Measurements from ENCODE around the gene SLX4IP.

The SLX4IP gene

DNA sequence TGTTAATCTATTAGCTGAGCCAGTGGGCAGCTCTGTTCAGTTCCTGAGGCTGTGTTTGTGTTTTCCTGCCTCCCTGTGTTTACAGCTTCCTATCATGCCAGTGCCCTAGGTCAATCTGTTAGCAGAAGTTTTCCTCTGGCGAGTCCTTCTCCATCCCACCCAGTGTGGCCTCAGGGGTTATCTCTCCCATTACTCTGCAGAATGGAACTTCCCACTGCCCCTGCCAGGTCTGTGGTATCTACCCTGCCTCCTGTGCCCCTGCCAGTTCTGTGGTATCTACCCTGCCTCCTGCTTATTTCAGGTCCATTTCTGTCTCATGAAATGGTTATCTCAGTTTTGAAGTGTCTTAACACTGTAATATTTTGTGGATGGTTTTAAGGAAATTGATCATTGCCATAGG, 63.1 kb downstream of the SLX4IP start:
- no peak for DNase-seq

DNA sequence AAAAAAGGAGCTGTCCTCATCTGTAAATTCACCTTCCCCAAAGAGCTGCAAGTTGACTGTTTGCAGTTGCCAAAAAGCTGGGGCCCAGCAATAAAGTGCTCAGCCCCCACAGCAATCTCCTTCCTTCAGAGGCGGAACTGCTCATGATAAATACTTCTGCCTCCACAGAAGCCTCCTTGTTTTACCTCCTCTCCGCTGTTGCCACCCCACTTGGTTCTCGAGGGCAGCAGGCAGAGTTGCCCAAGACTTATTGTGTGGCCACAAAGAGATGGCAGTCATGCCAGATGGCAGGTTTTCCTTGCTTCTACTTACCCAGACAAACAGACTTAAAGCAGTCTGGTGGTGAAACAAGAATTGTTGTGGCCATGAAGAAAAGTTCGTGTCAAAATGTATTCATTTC, 66.3 kb downstream of the SLX4IP start:
- peak; percentile 62 for DNase-seq

DNA sequence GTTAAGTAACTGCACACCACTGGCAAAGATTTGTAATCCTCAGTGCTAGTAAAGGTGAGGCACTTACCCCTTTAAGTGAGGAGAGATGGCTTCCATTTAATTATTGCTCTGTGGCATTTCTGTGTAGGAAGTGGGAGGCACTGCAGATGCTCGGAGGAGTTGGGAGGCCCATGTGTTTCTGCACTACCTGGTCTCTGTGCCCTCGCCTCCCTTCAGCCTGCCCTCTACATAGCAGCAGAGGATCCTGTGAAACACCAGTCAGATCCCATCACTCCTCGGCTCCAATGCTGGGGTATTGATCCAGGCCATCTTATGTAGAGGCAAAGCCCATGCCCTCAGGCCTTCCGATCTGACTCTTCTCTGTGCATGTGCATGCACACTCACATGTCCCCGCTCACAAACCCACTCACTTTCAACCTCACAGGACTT, 67.0 kb downstream of the SLX4IP start:
- no peak for DNase-seq

DNA sequence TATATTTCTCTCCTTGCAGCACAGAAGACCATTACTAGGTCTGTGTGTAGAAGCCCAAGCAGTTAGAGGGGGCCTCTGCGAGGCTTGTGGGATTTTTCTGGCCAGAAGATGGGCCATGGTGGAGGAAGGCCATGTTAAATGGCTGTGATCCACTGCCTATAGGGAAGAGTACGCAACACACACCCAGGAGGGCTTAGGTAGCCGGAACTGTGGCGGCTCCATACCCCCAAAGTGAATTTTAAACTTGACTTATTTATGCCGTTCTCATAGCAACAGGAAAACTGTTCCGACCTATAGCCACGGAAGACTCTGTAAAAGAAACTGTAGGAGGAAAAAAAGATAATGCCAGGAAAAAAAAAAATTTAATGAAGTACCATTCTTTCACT, 69.5 kb downstream of the SLX4IP start:
- DNase-seq, result no peak

DNA sequence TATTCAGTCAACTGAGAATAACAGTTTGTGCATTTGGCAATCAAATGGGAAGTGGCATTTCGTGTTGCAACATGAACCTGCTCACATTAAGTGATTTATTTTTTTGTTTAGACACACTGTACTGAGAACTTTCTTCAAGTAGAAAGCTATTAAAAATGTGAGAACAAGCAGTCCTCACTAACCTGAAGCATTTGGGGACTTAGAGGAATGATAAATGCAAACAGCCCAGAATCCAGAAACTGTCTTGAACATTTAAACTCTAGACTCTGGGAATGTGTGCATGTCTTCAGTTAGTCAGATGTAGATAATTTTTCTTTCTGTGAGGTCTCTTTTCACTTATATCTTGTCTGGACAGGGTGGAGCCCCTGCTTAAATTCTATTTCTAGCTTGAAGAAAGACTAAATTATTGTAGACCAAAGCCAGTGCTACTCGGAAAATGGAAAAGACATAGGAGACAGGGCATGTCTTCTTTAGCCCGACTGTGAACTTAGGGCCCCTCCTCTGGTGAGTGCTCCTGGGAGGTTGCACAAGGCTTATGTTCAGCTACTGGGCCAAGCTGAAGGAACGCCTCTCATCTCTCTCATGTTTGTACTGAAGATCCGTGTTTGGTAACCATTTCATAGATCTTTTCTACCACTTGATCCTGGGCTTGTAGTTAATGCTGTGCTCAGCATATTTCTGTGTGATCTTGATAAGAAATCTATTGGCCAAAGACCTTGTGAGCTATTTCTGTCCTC, 70.1 kb downstream of the SLX4IP start:
- DNase-seq, result peak; percentile 86

DNA sequence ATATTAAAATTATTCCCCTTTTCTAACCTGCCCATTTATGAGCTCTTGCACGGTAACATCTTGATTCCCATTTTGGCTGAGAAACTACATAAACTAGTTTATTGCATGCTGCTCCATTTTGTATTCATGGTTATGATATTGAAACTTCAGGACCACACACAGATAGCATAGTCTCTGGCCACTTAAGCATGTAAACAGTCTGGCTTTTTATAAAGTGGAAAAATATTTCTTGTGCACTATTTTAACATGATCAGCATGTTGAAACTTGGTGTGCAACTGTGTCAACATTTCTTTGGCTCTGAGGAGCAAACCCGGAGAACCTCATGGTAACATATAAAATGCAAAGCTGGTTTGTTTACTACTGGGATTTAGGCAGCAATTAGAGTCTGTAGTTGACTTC, 70.7 kb downstream of the SLX4IP start:
- DNase-seq, result no peak

DNA sequence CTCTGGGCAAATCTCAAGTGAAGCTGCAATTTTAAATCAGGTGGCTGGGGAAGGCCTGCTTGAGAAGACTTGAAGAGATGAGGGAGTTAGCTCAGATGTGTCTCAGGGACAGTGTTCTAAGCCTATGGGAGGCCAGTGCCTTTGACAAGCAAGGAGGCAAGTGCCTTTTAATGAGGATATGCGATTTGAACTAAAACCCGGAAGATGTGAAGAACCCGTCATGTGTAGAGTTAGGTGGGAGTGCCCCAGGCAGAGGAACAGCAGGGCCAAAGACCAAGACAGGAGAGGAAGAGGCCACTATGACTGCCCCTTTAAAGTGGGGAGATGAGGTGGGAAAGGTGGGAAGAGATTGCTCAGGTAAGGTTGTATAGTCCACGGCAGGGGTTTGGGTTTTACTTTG, 71.9 kb downstream of the SLX4IP start:
- no peak for DNase-seq

DNA sequence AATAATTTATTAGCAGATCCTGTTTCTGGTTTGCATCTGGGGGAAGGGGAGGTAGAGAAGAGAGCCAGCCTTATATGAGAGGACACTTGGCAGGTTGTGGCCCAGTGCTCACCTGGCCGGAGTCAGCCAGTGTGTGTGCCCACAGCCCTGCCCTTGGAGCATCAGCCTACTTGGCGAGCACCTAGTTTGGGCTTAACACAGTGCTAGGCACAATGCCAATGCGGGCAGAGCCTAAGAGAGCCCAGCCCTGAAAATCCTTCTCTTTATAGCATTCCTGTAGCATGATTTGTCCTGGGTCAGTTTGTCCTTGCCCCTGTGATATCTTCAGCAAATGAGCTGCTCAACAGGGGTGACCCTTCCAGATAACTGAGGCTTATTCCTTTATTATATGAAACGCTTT, 73.0 kb downstream of the SLX4IP start:
- DNase-seq, result no peak

DNA sequence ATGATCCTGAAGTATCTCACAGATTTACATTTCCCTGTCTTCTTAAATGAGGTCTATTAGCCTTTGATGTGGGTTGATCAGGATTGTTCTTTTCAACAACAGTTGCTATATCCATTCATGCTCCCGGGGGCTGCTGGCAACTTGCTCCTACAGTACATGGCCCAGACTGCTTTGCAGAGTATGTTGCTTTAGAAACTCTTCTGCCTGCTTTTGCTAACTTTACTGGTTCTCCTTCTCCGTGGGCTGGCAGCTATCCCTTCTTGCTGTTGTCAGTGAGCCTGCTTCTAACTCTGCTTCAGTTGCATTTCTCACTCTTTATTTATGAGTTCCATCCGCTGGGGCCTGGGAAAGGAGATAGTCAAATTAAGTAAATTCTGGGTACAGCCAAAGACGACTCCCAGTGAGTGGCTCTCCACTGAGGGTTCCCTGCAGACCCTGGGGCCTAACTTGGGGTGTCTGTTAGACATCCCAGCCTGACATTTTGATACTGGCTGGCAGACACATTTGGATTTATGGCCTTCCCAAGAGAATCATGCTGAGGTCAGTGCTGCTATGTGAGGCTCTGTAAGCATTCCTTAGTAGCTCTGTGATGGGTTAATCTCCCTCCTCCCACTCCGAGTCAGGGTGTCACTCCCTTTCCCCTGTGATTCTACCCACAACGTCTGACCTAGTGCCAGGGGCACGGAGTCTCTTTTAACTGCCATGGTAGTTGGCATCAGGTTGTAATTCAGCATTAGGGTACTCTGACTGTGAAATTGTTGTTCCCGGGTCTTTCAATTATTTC, 73.6 kb downstream of the SLX4IP start:
- peak; percentile 35 for DNase-seq

DNA sequence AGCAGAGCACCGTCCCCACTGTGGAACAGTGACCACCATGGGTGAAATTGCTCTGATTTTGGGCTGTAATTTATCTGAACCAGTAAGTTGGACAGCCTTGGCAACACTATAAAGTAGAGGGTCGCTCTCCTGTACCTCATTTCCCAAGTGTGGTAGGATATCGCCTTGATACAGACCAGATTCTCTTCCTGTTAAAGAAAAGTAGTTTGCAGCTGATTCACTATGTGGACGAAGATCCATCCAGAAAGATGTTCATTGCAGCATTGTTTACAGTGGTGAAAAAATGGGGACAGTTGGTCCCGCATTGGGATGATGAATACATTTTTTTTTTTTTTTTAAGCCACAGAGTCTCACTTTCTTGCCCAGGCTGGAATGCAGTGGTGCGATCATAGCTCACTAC, 74.3 kb downstream of the SLX4IP start:
- DNase-seq, result no peak

DNA sequence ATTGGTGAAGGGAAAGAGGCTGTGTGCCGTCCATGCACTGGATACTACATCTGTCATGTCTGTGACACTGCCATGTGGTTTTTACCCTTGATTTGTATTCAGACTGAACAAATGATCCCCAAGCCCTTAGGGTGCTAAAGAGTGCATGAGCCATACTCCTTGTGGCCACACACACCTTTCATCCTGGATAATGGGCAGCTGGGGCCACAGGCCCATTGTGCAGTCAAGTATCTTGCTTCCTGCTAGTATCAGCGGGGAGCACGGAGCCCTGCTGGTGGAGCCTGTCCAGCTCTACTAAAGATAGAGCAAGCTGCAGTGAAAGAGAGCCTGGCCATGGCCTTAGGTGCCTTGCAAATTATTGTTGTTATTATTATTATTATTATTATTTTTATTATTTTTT, 75.1 kb downstream of the SLX4IP start:
- DNase-seq, result no peak

DNA sequence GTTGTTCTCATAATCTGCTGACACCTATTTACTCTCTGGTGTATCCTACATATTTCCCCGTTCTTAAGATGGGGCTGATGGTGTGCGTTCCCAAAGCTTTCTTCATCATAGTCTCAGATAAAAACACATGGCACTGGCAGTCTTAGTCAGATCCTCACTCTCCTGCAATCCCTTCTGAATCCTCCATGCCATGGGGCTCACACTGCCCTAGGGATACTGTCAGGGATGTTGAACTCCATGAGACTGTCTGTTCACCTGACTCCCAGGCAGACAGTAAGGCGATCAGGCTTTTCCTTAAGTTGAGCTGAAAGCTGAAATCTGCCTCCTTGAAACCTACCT, 76.0 kb downstream of the SLX4IP start:
- no peak for DNase-seq

DNA sequence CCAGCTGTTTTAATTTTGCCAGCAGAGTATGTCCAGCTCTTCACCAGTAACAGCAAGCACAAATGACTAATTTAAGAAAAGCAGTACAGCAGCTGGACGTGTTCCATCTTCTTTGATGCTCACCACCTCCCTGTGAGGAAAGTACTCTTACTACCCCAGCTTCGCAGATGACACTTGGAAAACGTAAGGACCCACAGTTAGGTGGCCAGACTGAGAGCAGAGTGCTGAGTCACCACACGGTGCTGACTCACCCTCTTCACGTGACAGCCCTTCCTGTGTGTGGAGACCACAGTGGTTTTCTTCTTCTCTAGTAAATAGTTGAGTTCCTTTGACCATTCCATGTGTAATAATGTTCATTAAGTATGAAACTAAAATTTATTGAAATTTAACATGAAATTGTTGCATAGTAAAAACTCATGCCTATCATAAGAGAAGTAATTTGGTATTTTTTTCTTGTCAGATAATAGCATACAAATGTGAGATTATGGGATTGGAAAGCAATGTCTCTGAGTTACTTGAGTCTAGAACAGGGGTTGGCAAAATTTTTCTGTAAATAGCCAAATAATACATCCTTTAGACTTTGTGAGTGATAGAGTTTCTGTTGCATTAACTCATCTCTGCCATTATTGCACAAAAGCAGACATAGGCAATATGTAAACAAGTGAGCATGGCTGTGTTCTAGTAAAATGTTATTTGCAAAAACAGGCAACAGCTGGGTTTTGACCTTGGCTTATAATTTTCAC, 76.6 kb downstream of the SLX4IP start:
- peak; percentile 93 for DNase-seq

DNA sequence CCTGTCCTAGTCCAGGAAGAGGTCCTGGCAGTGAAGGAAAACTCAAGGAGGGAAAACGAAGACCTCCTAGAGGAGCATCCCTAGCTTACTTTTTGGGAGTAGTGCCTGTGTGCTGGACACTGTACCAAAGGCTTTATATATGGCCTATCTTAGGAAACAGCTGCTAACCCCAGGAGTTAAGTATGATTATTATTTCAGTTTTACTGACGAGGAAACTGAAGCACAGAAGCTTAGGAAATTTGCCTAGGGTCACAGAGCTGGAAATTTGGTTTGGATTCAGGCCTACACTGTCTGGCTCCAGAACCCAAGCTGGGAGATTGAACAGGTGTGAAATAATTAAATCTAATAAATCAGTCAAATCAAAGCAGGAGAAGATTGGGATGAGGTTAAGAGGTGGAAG, 78.0 kb downstream of the SLX4IP start:
- no peak for DNase-seq

DNA sequence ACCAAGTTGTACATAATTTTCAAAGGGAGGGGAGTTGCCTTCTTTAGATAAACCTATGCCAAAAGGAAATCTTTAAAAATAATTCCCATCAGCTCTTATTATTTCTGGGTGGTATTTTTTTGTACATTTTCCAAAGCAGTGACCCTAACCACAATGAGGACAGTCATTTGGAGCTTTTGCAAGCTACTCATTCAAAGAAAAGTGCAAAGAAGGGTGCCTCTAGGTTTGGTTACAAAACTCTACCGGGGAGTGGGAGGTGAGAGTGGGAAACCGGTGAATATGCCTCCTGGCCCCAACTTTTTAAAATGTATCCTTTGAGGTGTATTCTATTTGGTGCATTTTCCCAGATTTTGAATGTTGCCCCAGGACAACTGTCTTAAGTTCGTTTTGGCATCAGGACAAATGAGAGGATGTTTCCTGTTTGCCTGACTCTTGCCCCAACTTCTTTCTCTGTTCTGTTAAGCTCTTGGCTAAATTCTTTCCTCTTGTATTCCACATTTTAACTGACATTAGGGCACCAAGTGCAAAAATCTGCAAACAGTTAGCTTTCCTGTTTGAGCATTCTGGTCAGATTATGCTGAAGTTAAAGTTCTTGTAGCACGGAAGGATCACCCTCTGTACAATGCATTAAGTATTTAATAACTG, 78.9 kb downstream of the SLX4IP start:
- no peak for DNase-seq

DNA sequence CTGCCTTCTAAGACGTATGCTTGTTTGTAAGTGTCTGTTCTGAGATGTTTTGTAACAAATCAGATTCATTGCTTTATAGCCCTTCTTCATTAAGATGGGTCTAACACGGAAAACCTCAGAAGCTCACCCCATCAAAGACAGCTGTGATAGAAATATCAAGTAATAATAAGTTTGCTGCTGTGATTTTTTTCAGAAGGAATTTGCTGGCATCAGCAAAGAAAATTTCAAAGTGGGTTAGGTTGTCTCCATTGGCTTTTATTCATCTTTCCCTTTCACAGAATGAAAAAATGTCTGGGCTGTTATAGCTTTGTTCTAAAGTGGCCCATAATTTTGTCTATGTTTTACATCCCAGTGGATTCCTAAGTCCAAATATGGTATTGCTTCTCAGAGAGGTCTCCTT, 81.4 kb downstream of the SLX4IP start:
- DNase-seq, result no peak

DNA sequence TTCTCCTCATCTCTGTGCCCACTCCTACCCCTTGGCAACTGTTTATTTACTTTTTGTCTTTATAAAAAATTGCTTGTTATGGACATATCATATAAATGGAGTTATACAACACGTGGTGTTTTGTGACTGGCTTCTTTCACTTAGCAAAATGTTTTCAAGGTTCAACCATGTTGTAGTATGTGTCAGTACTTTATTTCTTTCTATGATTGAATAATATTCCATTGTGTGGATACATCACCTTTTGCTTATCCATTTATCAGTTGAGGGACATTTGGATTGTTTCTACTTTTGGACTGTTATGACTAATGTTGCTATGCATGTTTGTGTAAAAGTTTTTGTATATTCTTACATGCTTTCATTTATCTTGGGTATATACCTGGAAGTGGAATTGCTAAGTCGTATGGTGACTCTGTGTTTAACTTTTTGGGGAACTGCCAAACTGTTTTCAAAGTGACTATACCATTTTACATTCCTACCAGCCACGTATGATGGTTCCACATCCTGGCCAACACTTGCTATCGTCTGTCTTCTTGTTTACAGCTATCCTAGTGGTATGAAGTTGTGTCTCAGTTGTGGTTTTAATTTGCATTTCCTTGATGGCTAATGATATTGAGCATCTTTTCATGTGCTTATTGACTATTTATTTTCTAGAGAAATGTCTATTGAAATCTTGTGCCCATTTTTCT, 84.4 kb downstream of the SLX4IP start:
- DNase-seq, result no peak

DNA sequence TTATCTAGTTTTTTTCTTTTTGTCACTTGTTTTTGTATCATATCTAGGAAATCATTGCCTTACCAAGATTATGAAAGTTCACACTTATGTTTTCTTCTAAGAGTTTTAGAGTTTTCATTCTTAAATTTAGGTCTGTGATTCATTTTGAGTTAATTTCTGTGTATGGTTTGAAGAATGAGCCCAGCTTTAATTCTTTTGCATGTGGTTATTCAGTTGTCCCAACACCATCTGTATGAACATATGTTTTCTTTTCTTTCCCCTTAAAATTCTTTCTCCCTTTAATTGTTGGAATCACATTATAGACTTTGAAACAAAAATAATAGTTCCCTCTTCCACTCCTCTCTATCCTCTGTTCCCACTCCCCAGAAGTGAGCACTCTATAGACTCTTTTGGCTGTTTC, 85.4 kb downstream of the SLX4IP start:
- no peak for DNase-seq

DNA sequence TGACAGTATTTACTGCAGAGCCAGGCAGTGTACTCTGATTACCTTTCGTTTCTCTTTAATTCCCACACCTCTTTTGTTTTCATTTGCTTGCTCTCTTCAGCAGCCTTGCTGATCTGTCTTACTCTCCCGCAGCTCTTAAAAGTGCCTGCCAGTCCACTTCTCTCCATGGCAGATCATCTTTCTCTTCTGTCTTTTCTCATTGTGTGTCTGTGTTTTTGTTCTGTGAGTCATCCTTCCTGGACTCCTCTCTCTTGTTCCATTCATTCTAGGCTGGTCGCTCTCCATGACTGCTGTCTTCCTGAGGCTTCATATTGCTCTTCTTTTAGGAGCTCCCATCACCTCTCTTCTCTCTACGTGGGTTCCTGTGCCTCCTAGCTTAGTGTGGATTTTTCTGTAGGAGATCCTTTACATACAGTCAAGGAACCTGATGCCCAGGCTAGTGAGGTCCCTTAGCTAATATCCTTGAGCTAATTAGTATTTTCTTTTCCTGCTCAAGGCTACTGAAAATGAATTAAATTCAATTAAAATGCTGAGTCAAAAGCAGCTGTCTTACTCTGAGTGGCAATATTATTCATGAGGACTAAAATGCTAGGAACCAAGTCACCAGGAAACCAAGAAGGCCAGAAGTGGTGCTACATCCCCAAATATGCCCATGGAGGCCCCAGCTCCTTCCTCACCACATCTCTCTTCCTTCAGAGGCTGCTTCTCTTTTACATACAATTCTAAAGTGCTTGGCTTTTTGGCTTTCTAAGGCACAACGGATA, 86.1 kb downstream of the SLX4IP start:
- DNase-seq, result no peak

DNA sequence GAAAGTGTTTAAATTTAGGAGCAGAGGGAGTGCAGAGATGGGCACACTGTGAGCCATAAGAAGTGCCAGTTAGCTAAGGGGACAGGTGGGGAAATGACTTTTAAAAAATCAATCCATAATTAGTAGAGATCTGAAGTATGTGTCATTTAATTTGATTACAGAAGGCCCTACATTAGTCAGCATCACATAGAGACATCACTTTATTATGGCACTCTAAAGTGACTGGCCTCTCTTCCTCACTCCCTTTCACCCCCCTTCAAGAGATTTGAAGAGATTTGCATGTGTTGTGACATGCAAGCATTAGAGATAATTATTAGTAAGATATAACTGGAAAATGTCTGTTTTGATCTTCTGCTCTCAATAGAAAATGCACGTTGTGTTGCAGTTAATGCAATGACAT, 86.7 kb downstream of the SLX4IP start:
- DNase-seq, result no peak

DNA sequence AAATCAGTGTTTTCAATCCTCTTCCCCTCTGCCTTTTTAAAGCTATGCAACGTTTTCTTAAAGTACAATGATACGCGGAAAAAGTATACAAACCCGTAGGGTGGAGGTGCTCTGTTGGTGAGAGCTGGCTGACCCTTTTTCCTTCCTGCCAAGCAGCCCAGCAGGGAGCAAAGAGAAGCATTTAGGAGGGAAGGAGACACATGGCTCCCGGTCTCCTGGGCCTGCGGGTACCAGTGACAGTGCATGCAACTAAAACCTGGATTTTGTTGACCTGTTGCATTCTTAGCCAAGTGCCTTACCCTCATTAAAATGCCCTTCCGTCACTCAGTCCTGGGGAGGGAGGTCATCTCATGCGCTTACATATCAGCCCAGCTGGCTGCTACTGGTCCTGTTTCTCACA, 87.2 kb downstream of the SLX4IP start:
- no peak for DNase-seq

DNA sequence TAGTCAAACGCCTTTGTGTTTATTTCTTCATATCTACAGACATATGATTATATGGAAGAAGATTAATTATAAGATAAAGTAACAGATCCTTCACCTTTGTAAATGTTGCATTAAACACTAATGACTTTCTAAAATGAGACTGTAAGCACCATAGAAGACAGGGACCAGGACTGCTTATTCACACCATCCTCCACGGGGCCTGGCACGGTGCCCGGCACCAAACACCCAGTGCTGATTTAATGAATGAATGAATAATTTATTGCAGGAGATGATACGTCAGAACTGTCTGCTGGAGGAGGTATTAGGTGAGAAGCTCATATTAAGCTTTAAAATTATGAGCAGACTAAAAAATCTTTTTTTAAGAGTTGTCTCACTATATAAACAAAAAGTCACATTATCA, 88.3 kb downstream of the SLX4IP start:
- no peak for DNase-seq
